Lower lobe of right lung (tissue), 2 donors: Measurements from ENCODE around the gene METTL21C. TPM values are rescaled to one million over a fixed set of nuclear protein-coding genes. Genes with fewer than 3 reads are reported as not detected.

Source experiments
- ATAC-seq, 2 donors: fragments of 200-7000 bp; cut with Tn5 transposase; one replicate each; pipeline ENCODE4 v1.9.1; 2020 to 2022; ENCODE audit warnings: mild to moderate bottlenecking in 2 of 2, moderate library complexity in 2 of 2
- DNase-seq: peaks from one replicate; pipeline ENCODE4 v3.0.0-alpha.2; 2020
- H3K27ac ChIP-seq: fragments of 200-600 bp; one replicate; pipeline ENCODE4 v1.8.0; 2022
- H3K27me3 ChIP-seq: fragments of 200-600 bp; one replicate; pipeline ENCODE4 v1.8.0; 2022; ENCODE audit warnings: low read depth
- H3K36me3 ChIP-seq: fragments of 200-600 bp; one replicate; pipeline ENCODE4 v1.8.0; 2022; ENCODE audit warnings: mild to moderate bottlenecking
- H3K4me1 ChIP-seq: fragments of 200-600 bp; one replicate; pipeline ENCODE4 v1.8.0; 2022
- H3K4me3 ChIP-seq: fragments of 200-600 bp; one replicate; pipeline ENCODE4 v1.8.0; 2022; ENCODE audit warnings: mild to moderate bottlenecking
- H3K9me3 ChIP-seq: fragments of 200-600 bp; one replicate; pipeline ENCODE4 v1.8.0; 2022
- intact Hi-C: fragments of 100-400 bp; cut with DNase I; formaldehyde crosslinking; loops from one replicate; pipeline ENCODE4 v1.11.0; 2022
- total RNA-seq: library from RNA; stranded (reverse); fragmentation: NEBNext Ultra II Directional; extraction: Animal tissue kit (Norgen Biotek cat#: 25700); gene quantifications from one replicate; pipeline ENCODE4 v1.2.1, GENCODE V29; 2021
- TF ChIP-seq, protein P1 (sequence below): fragments of 200-600 bp; IDR thresholded peaks from one replicate; pipeline ENCODE4 v1.8.0; 2022; ENCODE audit warnings: antibody characterized with exemption, mild to moderate bottlenecking
- donor health status: DM: no; HTN: yes; CAD: no; lungs with severe emphysema.

The METTL21C gene
- total RNA-seq, 1 donor from 2014 or later, result not detected

GRCh38 chr13:102692491-102692826, 2.4 kb downstream of the METTL21C start:
- ATAC-seq (no peak), DNase-seq (no peak)
- Histone ChIP-seq H3K36me3 (no peaks in the 10 kb centered on the region), H3K27me3 (peaks cover 10% of the 10 kb centered on the region), H3K4me1 (no peaks in the 10 kb centered on the region), H3K4me3 (no peak overlapping the region), H3K9me3 (no peaks in the 10 kb centered on the region), H3K27ac (no peak overlapping the region)
- intact Hi-C loops, result no loop called here
- TF ChIP-seq, protein P1, sequence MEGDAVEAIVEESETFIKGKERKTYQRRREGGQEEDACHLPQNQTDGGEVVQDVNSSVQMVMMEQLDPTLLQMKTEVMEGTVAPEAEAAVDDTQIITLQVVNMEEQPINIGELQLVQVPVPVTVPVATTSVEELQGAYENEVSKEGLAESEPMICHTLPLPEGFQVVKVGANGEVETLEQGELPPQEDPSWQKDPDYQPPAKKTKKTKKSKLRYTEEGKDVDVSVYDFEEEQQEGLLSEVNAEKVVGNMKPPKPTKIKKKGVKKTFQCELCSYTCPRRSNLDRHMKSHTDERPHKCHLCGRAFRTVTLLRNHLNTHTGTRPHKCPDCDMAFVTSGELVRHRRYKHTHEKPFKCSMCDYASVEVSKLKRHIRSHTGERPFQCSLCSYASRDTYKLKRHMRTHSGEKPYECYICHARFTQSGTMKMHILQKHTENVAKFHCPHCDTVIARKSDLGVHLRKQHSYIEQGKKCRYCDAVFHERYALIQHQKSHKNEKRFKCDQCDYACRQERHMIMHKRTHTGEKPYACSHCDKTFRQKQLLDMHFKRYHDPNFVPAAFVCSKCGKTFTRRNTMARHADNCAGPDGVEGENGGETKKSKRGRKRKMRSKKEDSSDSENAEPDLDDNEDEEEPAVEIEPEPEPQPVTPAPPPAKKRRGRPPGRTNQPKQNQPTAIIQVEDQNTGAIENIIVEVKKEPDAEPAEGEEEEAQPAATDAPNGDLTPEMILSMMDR, result no peak

GRCh38 chr13:102690883-102691282, 4.0 kb downstream of the METTL21C start:
- intact Hi-C loops, result no loop called here
- ATAC-seq (no peak), DNase-seq (no peak)
- no peak overlapping the region for H3K4me3 ChIP-seq
- TF ChIP-seq, protein P1, result no peak
- H3K9me3 ChIP-seq, result no peaks in the 10 kb centered on the region
- H3K27ac ChIP-seq, result no peak overlapping the region
- H3K36me3 ChIP-seq, result no peaks in the 10 kb centered on the region
- peaks cover 10% of the 10 kb centered on the region for H3K27me3 ChIP-seq
- H3K4me1 ChIP-seq, result no peaks in the 10 kb centered on the region

DNA sequence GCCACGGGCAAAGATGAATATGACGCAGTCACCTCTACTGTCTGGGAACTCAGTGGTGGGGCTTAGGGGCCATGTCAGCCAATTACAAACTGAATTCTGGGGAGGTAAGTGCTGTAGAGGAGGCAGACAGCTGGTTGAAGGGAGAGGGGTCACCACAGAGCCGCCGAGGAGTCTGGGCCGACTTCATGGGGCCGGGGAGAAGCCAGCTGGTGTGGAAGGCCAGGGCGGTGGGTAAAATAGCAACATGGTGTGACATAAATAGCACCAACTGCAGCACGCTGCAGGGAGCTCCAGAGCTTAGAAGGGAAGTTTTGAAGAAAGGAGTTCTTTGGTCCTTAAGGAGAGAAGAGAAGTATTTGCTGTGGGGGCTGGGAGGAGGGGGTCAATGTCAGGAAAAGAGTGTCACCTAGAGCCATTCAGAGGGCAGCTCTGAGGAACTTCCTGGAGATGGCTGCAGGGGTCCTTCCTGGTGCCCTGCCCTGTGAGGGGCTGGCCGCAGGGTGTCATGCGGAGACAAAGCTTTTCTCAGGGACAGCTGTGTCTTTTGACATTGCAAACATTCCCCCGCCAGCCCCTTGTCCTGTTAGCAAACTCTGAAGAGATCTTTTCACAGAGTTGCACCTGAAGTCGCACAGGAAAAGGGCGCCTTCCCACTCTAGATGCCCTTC, 6.4 kb downstream of the METTL21C start:
- DNase-seq, result no peak
- Histone ChIP-seq H3K27ac (no peak overlapping the region), H3K4me1 (no peaks in the 10 kb centered on the region), H3K36me3 (no peaks in the 10 kb centered on the region), H3K27me3 (peaks cover 6% of the 10 kb centered on the region), H3K4me3 (no peak overlapping the region), H3K9me3 (no peaks in the 10 kb centered on the region)
- TF ChIP-seq, protein P1, result no peak
- intact Hi-C loops, result no loop called here
- no peak for ATAC-seq

- H3K4me3 ChIP-seq, result no peak overlapping the region
- intact Hi-C loops, result no loop called here
- no peak for ATAC-seq
- H3K27me3 ChIP-seq, result no peaks in the 10 kb centered on the region
- TF ChIP-seq, protein P1, result no peak
- H3K36me3 ChIP-seq, result no peaks in the 10 kb centered on the region
- H3K9me3 ChIP-seq, result no peaks in the 10 kb centered on the region
- DNase-seq, result no peak
- no peaks in the 10 kb centered on the region for H3K4me1 ChIP-seq
- H3K27ac ChIP-seq, result no peak overlapping the region
Observed at GRCh38 chr13:102687520-102687919, 7.3 kb downstream of the METTL21C start.

- intact Hi-C loops, result no loop called here
- no peak for ATAC-seq
- Histone ChIP-seq H3K4me1 (no peaks in the 10 kb centered on the region), H3K27ac (no peak overlapping the region), H3K36me3 (no peaks in the 10 kb centered on the region), H3K27me3 (no peaks in the 10 kb centered on the region), H3K4me3 (no peak overlapping the region), H3K9me3 (no peaks in the 10 kb centered on the region)
- TF ChIP-seq, protein P1, result no peak
- DNase-seq, result no peak
Observed at GRCh38 chr13:102686024-102686423, 8.8 kb downstream of the METTL21C start.
